Loucy (cell line): ENCODE results near the gene CDK6.

Experiments
- H2AFZ ChIP-seq: fragments of 200-600 bp; sonication (generic); 2 replicates; pipeline ENCODE4 v1.6.0; 2016; ENCODE audit warnings: antibody characterized with exemption, mild to moderate bottlenecking, low read length, moderate library complexity
- H3F3A ChIP-seq: fragments of 200-600 bp; 2 replicates; pipeline ENCODE4 v1.6.0; 2016; ENCODE audit warnings: antibody characterized with exemption, low read depth, mild to moderate bottlenecking
- H3K27me3 ChIP-seq: fragments of 200-600 bp; sonication (generic); 2 replicates; pipeline ENCODE4 v1.6.1; 2014; ENCODE audit warnings: low read length, mild to moderate bottlenecking; ENCODE audit not compliant: insufficient read depth, poor library complexity, severe bottlenecking
- H3K36me3 ChIP-seq: fragments of 200-600 bp; sonication (generic); 2 replicates; pipeline ENCODE4 v1.6.1; 2016; ENCODE audit warnings: low read length; ENCODE audit not compliant: insufficient read depth
- H3K4me1 ChIP-seq: fragments of 200-600 bp; sonication (generic); 2 replicates; pipeline ENCODE4 v1.5.1; 2014; ENCODE audit warnings: low read length, mild to moderate bottlenecking; ENCODE audit not compliant: insufficient read depth, poor library complexity, severe bottlenecking
- H3K4me2 ChIP-seq: fragments of 200-600 bp; sonication (generic); 2 replicates; pipeline ENCODE4 v1.6.0; 2014; ENCODE audit warnings: antibody characterized with exemption, low read length, low read depth, mild to moderate bottlenecking; ENCODE audit not compliant: poor library complexity, severe bottlenecking
- H3K4me3 ChIP-seq: fragments of 200-600 bp; sonication (generic); 2 replicates; pipeline ENCODE4 v1.5.1; 2014; ENCODE audit warnings: low read length, mild to moderate bottlenecking, mixed read lengths; ENCODE audit not compliant: poor library complexity, severe bottlenecking
- H3K79me2 ChIP-seq: fragments of 200-600 bp; sonication (generic); 2 replicates; pipeline ENCODE4 v1.6.1; 2014; ENCODE audit warnings: low read length; ENCODE audit not compliant: insufficient read depth
- H3K9ac ChIP-seq: fragments of 200-600 bp; sonication (generic); 2 replicates; pipeline ENCODE4 v1.6.0; 2014; ENCODE audit warnings: mild to moderate bottlenecking, low read depth, low read length, moderate library complexity; ENCODE audit not compliant: poor library complexity, severe bottlenecking
- H3K9me2 ChIP-seq: fragments of 200-600 bp; sonication (generic); replicated peaks from 2 replicates; pipeline ENCODE4 v1.6.1; 2016; ENCODE audit warnings: low read depth, low read length, mixed read lengths
- H3K9me3 ChIP-seq: fragments of 200-600 bp; sonication (generic); 2 replicates; pipeline ENCODE4 v1.6.1; 2014; ENCODE audit warnings: mild to moderate bottlenecking, antibody characterized with exemption, low read length, low read depth; ENCODE audit not compliant: insufficient read depth
- H4K20me1 ChIP-seq: fragments of 200-600 bp; sonication (generic); 2 replicates; pipeline ENCODE4 v1.6.0; 2014; ENCODE audit warnings: antibody characterized with exemption, low read length, mild to moderate bottlenecking; ENCODE audit not compliant: insufficient read depth, poor library complexity, severe bottlenecking
- EZH2phosphoT487 ChIP-seq: fragments of 200-600 bp; IDR thresholded peaks from 2 replicates; pipeline ENCODE4 v1.6.1; 2018; ENCODE audit warnings: antibody characterized with exemption, mild to moderate bottlenecking, moderate library complexity, borderline replicate concordance
- TF ChIP-seq, protein P1 (sequence below): fragments of 200-600 bp; sonication (generic); conservative IDR thresholded peaks from 2 replicates; pipeline ENCODE4 v1.5.1; 2014; ENCODE audit warnings: mild to moderate bottlenecking, antibody characterized with exemption, low read length

The CDK6 gene

GRCh38 chr7:92671505-92672169, 164.7 kb downstream of the CDK6 start:
- Histone ChIP-seq H3K4me2 (no peak overlapping the region), H3K36me3 (peaks cover 88% of the 10 kb centered on the region), H3K4me1 (no peaks in the 10 kb centered on the region), H3K9ac (no peak overlapping the region), H3K9me2 (no peaks in the 10 kb centered on the region), H2AFZ (no peak overlapping the region), H3K79me2 (peaks cover 93% of the 10 kb centered on the region), H3K4me3 (no peak overlapping the region), H3F3A (no peaks in the 10 kb centered on the region), H3K27me3 (no peaks in the 10 kb centered on the region), H4K20me1 (peaks cover 40% of the 10 kb centered on the region), H3K9me3 (no peaks in the 10 kb centered on the region)
- TF ChIP-seq, protein P1, sequence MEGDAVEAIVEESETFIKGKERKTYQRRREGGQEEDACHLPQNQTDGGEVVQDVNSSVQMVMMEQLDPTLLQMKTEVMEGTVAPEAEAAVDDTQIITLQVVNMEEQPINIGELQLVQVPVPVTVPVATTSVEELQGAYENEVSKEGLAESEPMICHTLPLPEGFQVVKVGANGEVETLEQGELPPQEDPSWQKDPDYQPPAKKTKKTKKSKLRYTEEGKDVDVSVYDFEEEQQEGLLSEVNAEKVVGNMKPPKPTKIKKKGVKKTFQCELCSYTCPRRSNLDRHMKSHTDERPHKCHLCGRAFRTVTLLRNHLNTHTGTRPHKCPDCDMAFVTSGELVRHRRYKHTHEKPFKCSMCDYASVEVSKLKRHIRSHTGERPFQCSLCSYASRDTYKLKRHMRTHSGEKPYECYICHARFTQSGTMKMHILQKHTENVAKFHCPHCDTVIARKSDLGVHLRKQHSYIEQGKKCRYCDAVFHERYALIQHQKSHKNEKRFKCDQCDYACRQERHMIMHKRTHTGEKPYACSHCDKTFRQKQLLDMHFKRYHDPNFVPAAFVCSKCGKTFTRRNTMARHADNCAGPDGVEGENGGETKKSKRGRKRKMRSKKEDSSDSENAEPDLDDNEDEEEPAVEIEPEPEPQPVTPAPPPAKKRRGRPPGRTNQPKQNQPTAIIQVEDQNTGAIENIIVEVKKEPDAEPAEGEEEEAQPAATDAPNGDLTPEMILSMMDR = no peak
- no peak for TF ChIP-seq EZH2phosphoT487

- H3K9ac ChIP-seq = no peak overlapping the region
- TF ChIP-seq, protein P1 = no peak
- TF ChIP-seq EZH2phosphoT487 = no peak
- H3K36me3 ChIP-seq = peaks cover 93% of the 10 kb centered on the region
- H3K4me1 ChIP-seq = no peaks in the 10 kb centered on the region
- peaks cover 96% of the 10 kb centered on the region for H3K79me2 ChIP-seq
- no peaks in the 10 kb centered on the region for H3K9me2 ChIP-seq
- H3K4me2 ChIP-seq = no peak overlapping the region
- no peak overlapping the region for H3K4me3 ChIP-seq
- no peaks in the 10 kb centered on the region for H3F3A ChIP-seq
- H2AFZ ChIP-seq = no peak overlapping the region
- no peaks in the 10 kb centered on the region for H3K27me3 ChIP-seq
- no peaks in the 10 kb centered on the region for H3K9me3 ChIP-seq
- peaks cover 51% of the 10 kb centered on the region for H4K20me1 ChIP-seq
Measured at GRCh38 chr7:92670204-92670851, 166.0 kb downstream of the CDK6 start.

DNA sequence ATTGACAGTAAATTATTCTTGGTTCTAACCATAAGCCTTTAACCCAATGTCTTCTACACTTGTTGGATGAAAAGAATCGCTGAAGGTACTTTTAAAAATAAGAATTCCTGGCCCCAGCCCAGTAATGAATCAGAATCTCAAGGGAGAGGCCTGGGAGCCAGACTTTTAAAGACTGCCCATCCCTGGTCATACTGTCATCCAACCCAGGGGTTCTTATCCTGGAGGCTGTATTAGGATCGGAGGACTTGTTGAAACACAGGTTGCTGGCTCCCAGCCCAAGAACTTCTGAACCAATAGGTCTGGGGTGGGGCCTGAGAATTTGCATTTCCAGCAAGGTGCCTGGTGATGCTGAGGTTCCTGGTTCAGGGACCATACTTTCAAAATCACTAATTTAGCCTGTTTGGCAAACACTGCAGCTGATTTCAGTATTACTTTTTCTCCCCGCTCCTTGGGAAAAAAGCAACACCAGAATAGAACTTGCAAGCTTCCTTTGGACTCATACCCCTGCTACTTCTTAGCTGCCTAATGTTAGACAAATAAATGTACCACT, 166.7 kb downstream of the CDK6 start:
- Histone ChIP-seq H3K27me3 (no peaks in the 10 kb centered on the region), H3K4me2 (no peak overlapping the region), H3K79me2 (peaks cover 95% of the 10 kb centered on the region), H3K9me3 (no peaks in the 10 kb centered on the region), H2AFZ (no peak overlapping the region), H4K20me1 (peaks cover 51% of the 10 kb centered on the region), H3K4me1 (no peaks in the 10 kb centered on the region), H3K36me3 (peaks cover 92% of the 10 kb centered on the region), H3F3A (no peaks in the 10 kb centered on the region), H3K9me2 (no peaks in the 10 kb centered on the region), H3K4me3 (no peak overlapping the region), H3K9ac (no peak overlapping the region)
- TF ChIP-seq EZH2phosphoT487 = no peak
- TF ChIP-seq, protein P1 = no peak
